ENCODE results near the gene AZIN2. TPM values are rescaled to one million over a fixed set of nuclear protein-coding genes. Genes with fewer than 3 reads are reported as not detected.

The AZIN2 gene
- total RNA-seq, 4 donors from 2014 or later: 2.1 to 3.7 (median 3.2) TPM

- WGBS: 95% methylated on average over 1 of the region's 1 CpG
- Histone ChIP-seq H3K4me3 (no peak overlapping the region), H3K4me1 (no peaks in the 10 kb centered on the region), H3K27me3 (no peaks in the 10 kb centered on the region), H3K27ac (no peak overlapping the region), H3K36me3 (no peaks in the 10 kb centered on the region), H3K9me3 (no peaks in the 10 kb centered on the region)
- no peak for DNase-seq (ENCODE audit: low spot score in 2 of 2)
- no peak for TF ChIP-seq POLR2AphosphoS5 (IDR thresholded peaks at IDR 0.05)
- no peak for TF ChIP-seq EP300 (IDR thresholded peaks at IDR 0.05)
- TF ChIP-seq POLR2A (IDR thresholded peaks at IDR 0.05): no peak
- TF ChIP-seq, protein P1, sequence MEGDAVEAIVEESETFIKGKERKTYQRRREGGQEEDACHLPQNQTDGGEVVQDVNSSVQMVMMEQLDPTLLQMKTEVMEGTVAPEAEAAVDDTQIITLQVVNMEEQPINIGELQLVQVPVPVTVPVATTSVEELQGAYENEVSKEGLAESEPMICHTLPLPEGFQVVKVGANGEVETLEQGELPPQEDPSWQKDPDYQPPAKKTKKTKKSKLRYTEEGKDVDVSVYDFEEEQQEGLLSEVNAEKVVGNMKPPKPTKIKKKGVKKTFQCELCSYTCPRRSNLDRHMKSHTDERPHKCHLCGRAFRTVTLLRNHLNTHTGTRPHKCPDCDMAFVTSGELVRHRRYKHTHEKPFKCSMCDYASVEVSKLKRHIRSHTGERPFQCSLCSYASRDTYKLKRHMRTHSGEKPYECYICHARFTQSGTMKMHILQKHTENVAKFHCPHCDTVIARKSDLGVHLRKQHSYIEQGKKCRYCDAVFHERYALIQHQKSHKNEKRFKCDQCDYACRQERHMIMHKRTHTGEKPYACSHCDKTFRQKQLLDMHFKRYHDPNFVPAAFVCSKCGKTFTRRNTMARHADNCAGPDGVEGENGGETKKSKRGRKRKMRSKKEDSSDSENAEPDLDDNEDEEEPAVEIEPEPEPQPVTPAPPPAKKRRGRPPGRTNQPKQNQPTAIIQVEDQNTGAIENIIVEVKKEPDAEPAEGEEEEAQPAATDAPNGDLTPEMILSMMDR (IDR thresholded peaks at IDR 0.05): no peak
These were observed 10.3 kb upstream of the AZIN2 start for GRCh38 chr1:33070628-33071027.

DNA sequence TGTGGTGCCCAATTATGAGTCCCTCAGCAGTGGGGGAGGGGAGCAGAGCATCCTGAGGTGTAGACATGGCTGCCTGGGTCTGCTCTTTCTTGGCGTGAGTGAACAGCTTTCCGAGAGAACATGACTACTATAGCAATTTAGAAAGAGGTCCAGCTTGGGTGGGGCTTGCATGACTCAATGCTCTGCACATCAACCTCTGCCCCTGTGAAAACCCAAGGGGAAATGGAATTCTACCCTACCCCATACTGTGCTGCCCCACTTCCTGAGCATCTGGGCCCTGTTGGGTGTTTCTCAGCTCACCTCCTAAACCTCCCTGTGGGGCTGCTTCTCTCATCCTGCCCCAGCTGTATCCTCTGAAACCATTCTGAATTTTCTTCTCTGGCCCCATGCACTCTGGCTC is 8.2 kb upstream of the AZIN2 start:
- H3K4me1 ChIP-seq: no peaks in the 10 kb centered on the region
- H3K36me3 ChIP-seq: no peaks in the 10 kb centered on the region
- TF ChIP-seq POLR2A (IDR thresholded peaks at IDR 0.05): no peak
- TF ChIP-seq, protein P1 (IDR thresholded peaks at IDR 0.05): no peak
- no peak for TF ChIP-seq EP300 (IDR thresholded peaks at IDR 0.05)
- TF ChIP-seq POLR2AphosphoS5 (IDR thresholded peaks at IDR 0.05): no peak
- no peaks in the 10 kb centered on the region for H3K9me3 ChIP-seq
- H3K27me3 ChIP-seq: no peaks in the 10 kb centered on the region
- no peak for DNase-seq (ENCODE audit: low spot score in 2 of 2)
- 63% methylated on average over 2 of the region's 2 CpGs for WGBS
- no peak overlapping the region for H3K27ac ChIP-seq
- H3K4me3 ChIP-seq: no peak overlapping the region

GRCh38 chr1:33074193-33074945 is 6.6 kb upstream of the AZIN2 start:
- Histone ChIP-seq H3K36me3 (no peaks in the 10 kb centered on the region), H3K27me3 (no peaks in the 10 kb centered on the region), H3K9me3 (no peaks in the 10 kb centered on the region), H3K4me3 (no peak overlapping the region), H3K4me1 (no peaks in the 10 kb centered on the region), H3K27ac (no peak overlapping the region)
- DNase-seq (ENCODE audit: low spot score in 2 of 2): no peak
- TF ChIP-seq, protein P1 (IDR thresholded peaks at IDR 0.05): no peak
- TF ChIP-seq POLR2AphosphoS5 (IDR thresholded peaks at IDR 0.05) (no peak), EP300 (IDR thresholded peaks at IDR 0.05) (no peak), POLR2A (IDR thresholded peaks at IDR 0.05) (no peak)
- 66% methylated on average over 4 of the region's 4 CpGs for WGBS

DNA sequence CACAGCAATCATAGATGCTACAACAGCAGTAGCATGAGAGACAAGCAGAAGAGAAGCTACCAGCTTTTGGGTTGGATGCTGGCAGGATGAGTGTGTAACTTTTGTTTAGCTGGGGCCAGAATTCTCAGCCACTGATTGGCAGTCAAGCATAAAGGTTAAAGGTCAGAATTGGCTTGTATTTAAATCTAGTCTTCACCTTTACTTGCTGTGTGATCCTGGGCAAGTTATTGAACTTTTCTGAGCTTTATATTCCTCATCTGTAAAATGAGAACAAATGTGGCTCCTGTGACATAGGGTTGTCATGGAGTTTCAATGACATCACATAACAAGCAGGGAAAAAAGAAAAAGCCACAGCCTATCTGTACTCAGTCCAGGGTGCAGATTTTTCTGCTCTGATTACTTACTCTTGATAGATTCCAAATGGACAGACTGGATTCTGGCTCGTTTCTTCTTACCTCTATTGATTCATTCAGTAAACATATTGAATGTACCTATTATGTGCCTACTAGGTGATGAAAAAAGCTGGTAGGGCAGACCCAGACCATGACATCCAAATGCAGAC is 2.8 kb upstream of the AZIN2 start:
- H3K4me3 ChIP-seq: no peak overlapping the region
- no peaks in the 10 kb centered on the region for H3K27me3 ChIP-seq
- peaks cover 28% of the 10 kb centered on the region for H3K4me1 ChIP-seq
- H3K36me3 ChIP-seq: no peaks in the 10 kb centered on the region
- 57% methylated on average over 1 of the region's 1 CpG for whole genome bisulfite sequencing
- TF ChIP-seq, protein P1 (IDR thresholded peaks at IDR 0.05): no peak
- TF ChIP-seq POLR2A (IDR thresholded peaks at IDR 0.05) (no peak), POLR2AphosphoS5 (IDR thresholded peaks at IDR 0.05) (no peak), EP300 (IDR thresholded peaks at IDR 0.05) (no peak)
- no peaks in the 10 kb centered on the region for H3K9me3 ChIP-seq
- no peak overlapping the region for H3K27ac ChIP-seq
- DNase-seq (ENCODE audit: low spot score in 2 of 2): no peak

DNA sequence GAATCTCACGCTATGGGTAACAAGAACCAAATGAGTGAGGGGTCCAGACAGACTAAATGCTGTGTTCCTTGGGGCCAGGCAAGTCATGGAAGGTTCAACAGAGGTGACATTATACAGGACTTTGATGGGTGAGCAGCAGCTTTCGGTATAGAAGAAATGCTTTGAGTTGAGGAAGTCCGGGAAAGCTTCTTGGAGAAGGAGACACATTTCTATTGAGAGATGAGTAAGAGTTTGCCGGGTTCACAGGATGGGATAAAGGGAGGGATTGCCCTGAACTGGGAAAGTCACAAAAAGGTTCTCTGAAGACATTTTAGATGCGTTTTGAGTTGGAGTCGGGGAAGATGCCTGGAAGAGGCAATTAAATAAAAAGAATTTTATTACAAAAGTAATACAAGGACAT is 580 bp upstream of the AZIN2 start:
- Histone ChIP-seq H3K4me3 (peak overlapping the region; percentile 77), H3K36me3 (no peaks in the 10 kb centered on the region), H3K9me3 (no peaks in the 10 kb centered on the region), H3K4me1 (peaks cover 28% of the 10 kb centered on the region), H3K27me3 (no peaks in the 10 kb centered on the region), H3K27ac (no peak overlapping the region)
- TF ChIP-seq POLR2A (IDR thresholded peaks at IDR 0.05): no peak
- no peak for TF ChIP-seq EP300 (IDR thresholded peaks at IDR 0.05)
- TF ChIP-seq, protein P1 (IDR thresholded peaks at IDR 0.05): no peak
- no peak for TF ChIP-seq POLR2AphosphoS5 (IDR thresholded peaks at IDR 0.05)
- no peak for DNase-seq (ENCODE audit: low spot score in 2 of 2)
- WGBS: 49% methylated on average over 6 of the region's 6 CpGs
